A549 (cell line): ENCODE results near the gene RALGPS2.

Source experiments
- CTCF ChIP-seq: fragments of >200 bp; sonication (Bioruptor Twin); formaldehyde crosslinking; IDR thresholded peaks from 3 replicates; pipeline ENCODE4 v1.5.1; 2016
- EP300 ChIP-seq, 2 experiments: fragments of >200 bp; sonication (Bioruptor Twin); formaldehyde crosslinking; IDR thresholded peaks; 2 replicates in 1 of 2; 3 replicates in 1 of 2; pipeline ENCODE4 v1.6.1; 2016 to 2017
- MAFK ChIP-seq: fragments of 450-650 bp; IDR thresholded peaks from 2 replicates; pipeline ENCODE4 v1.6.1; 2014; ENCODE audit not compliant: partially characterized antibody
- PHF8 ChIP-seq: fragments of 200-600 bp; sonication (generic); IDR thresholded peaks from 2 replicates; pipeline ENCODE4 v1.6.1; 2016; ENCODE audit warnings: low read depth, mild to moderate bottlenecking, antibody characterized with exemption, moderate library complexity, borderline replicate concordance
- POLR2A ChIP-seq: IDR thresholded peaks from 2 replicates; pipeline ENCODE4 v1.6.1; 2012; ENCODE audit warnings: mild to moderate bottlenecking, low read length
- TFCP2L1 ChIP-seq: fragments of 250-450 bp; sonication (Bioruptor Pico); IDR thresholded peaks from 2 replicates; pipeline ENCODE4 v1.5.0; 2021; ENCODE audit warnings: mild to moderate bottlenecking

GRCh38 chr1:178857126-178857525 is 132.1 kb downstream of the RALGPS2 start:
- TF ChIP-seq POLR2A = no peak
- TF ChIP-seq MAFK = no peak
- TF ChIP-seq TFCP2L1 (CRISPR knock-in tag) = no peak
- no peak for TF ChIP-seq EP300 (IDR thresholded peaks at IDR 0.05)
- TF ChIP-seq PHF8 = no peak
- no peak for TF ChIP-seq CTCF
